K562 (cell line): ENCODE data around the gene CSRP2. TPM values are rescaled to one million over a fixed set of nuclear protein-coding genes. Genes with fewer than 3 reads are reported as not detected.

Source experiments
- ATAC-seq: fragments of 200-7000 bp; cut with Tn5 transposase; 3 replicates; pipeline ENCODE4 v1.9.1; 2020; ENCODE audit warnings: moderate library complexity
- BruUV-seq: library from RNA; stranded (reverse); fragments of 400-500 nt; replicated peaks from 2 replicates; lab custom pipeline; 2021; lab: Mats Ljungman, UMichigan
- CTCF ChIA-PET: fragments of 300-600 bp; formaldehyde crosslinking; extraction: SDS; loops from one replicate; lab custom pipeline; 2021; ENCODE audit warnings: low intra/inter-chr PET ratio; lab: Yijun Ruan, JAX
- POLR2A ChIA-PET: fragments of 300-600, 350-650 bp; sonication (Branson Sonifier 250); formaldehyde crosslinking; extraction: SDS; loops from one replicate; lab custom pipeline; 2021; ENCODE audit warnings: antibody characterized with exemption, inconsistent platforms; lab: Yijun Ruan, JAX
- DNase-seq, 4 experiments: peaks; one replicate each; pipeline versions ENCODE4 v3.0.0 to v3.0.0-alpha.2; 2011 to 2018; ENCODE audit warnings: low spot score in 3 of 4, mixed read lengths in 3 of 4; ENCODE audit errors: extremely low read depth in 1 of 4
- FAIRE-seq: peaks from 2 replicates; lab custom pipeline; 2011; peaks lifted over from hg19 to GRCh38; lab: Jason Lieb, UNC
- H2AFZ ChIP-seq: 2 replicates; pipeline ENCODE4 v1.6.0; 2011; ENCODE audit warnings: low read depth, low read length, control low read depth, inconsistent platforms
- H3K27ac ChIP-seq: fragments of 200-600 bp; 3 replicates; pipeline ENCODE4 v1.8.0; 2011; ENCODE audit warnings: low read depth, mild to moderate bottlenecking, control low read depth, inconsistent platforms, low read length, moderate library complexity, mixed read lengths; ENCODE audit errors: extremely low read depth
- H3K27me3 ChIP-seq, 2 experiments: fragments of 300-600 bp in 1 of 2; 2 replicates in 1 of 2; 3 replicates in 1 of 2; pipeline versions ENCODE4 v1.6.0 to v1.8.0; 2011; ENCODE audit warnings: inconsistent platforms in 2 of 2, low read length in 2 of 2, mild to moderate bottlenecking in 1 of 2, mixed read lengths in 1 of 2, moderate library complexity in 1 of 2; ENCODE audit not compliant: control insufficient read depth in 2 of 2, insufficient read depth in 2 of 2
- H3K36me3 ChIP-seq: fragments of 300-600 bp; 3 replicates; pipeline ENCODE4 v1.8.0; 2011; ENCODE audit warnings: mild to moderate bottlenecking, low read length, inconsistent platforms; ENCODE audit not compliant: control insufficient read depth, insufficient read depth
- H3K4me1 ChIP-seq, 2 experiments: fragments of 200-600 bp in 1 of 2; replicated peaks in 1 of 2; 2 replicates in 1 of 2; 3 replicates in 1 of 2; pipeline versions ENCODE4 v1.5.1 to v1.8.0; 2011; ENCODE audit warnings: inconsistent platforms in 2 of 2, low read length in 2 of 2, mild to moderate bottlenecking in 1 of 2, mixed read lengths in 1 of 2, moderate library complexity in 1 of 2; ENCODE audit not compliant: control insufficient read depth in 2 of 2, insufficient read depth in 2 of 2
- H3K4me2 ChIP-seq: 2 replicates; pipeline ENCODE4 v1.6.1; 2011; ENCODE audit warnings: low read length, control low read depth, inconsistent platforms, mixed read lengths; ENCODE audit not compliant: insufficient read depth
- H3K4me3 ChIP-seq: fragments of 200-600 bp; sonication (generic), shearing (Covaris generic); 2 replicates; pipeline ENCODE4 v1.5.1; 2016; ENCODE audit warnings: control low read depth, inconsistent platforms
- H3K79me2 ChIP-seq: fragments of 200-600 bp; 3 replicates; pipeline ENCODE4 v1.8.0; 2011; ENCODE audit warnings: low read length, inconsistent platforms; ENCODE audit not compliant: control insufficient read depth, insufficient read depth
- H3K9ac ChIP-seq, 2 experiments: 2 replicates each; pipeline versions ENCODE4 v1.6.0 to v1.6.1; 2011; ENCODE audit warnings: low read depth in 2 of 2, low read length in 2 of 2, control low read depth in 1 of 2, inconsistent platforms in 1 of 2, mild to moderate bottlenecking in 1 of 2, mixed read lengths in 1 of 2; ENCODE audit not compliant: insufficient read depth in 1 of 2
- H3K9me1 ChIP-seq: one replicate; pipeline ENCODE4 v1.6.0; 2011; ENCODE audit warnings: inconsistent platforms, mild to moderate bottlenecking, low read length, moderate library complexity; ENCODE audit not compliant: control insufficient read depth, insufficient read depth
- H3K9me3 ChIP-seq: replicated peaks from 2 replicates; pipeline ENCODE4 v1.5.1; 2011; ENCODE audit warnings: low read depth, low read length, inconsistent platforms; ENCODE audit not compliant: control insufficient read depth, insufficient read depth
- H4K20me1 ChIP-seq: replicated peaks from 2 replicates; pipeline ENCODE4 v1.6.1; 2011; ENCODE audit warnings: low read length, inconsistent platforms, mixed read lengths; ENCODE audit not compliant: control insufficient read depth, insufficient read depth
- ZBTB17 ChIP-seq: fragments of 450-650 bp; formaldehyde crosslinking; IDR thresholded peaks from 2 replicates; pipeline ENCODE4 v1.4.0; 2020; ENCODE audit warnings: mild to moderate bottlenecking
- WGBS: fragments of 100-300 bp; shearing (Covaris generic); methylation state at CpG from one replicate; pipeline ENCODE4 v1.1.6; 2016; ENCODE audit warnings: low coverage, mixed read lengths; ENCODE audit not compliant: insufficient coverage; ENCODE audit errors: missing lambda C conversion rate; 5-methylcytosine and 5-hydroxymethylcytosine counted together
- in situ Hi-C: fragments of 300-500 bp; cut with MboI; formaldehyde crosslinking; loops from 4 replicates; pipeline ENCODE4 v1.15.0; 2018; ENCODE audit warnings: inconsistent platforms, mixed read lengths
- intact Hi-C: fragments of 100-400 bp; cut with micrococcal nuclease; formaldehyde crosslinking; loops from 2 replicates; pipeline ENCODE4 v1.14.2; 2022
- polyA plus RNA-seq, 8 experiments: library from polyadenylated mRNA; depleted of rRNA in 4 of 8; stranded (reverse) in 5 of 8; unstranded in 3 of 8; fragments of >200 nt; fragmentation: Nextera tagmentation in 2 of 8; fragmentation: Illumina TruSeq in 1 of 8; extraction: Ambion mirVana in 2 of 8; extraction: Trizol in 1 of 8; gene quantifications; 2 replicates each; pipeline versions ENCODE4 v1.2.1 to v1.2.3, GENCODE V29; 2011 to 2014; ENCODE audit warnings: inconsistent platforms in 1 of 8, missing spikeins in 1 of 8
- total RNA-seq, 7 experiments: library from RNA; depleted of rRNA in 6 of 7; stranded (reverse); fragments of >200 nt in 6 of 7; fragmentation: Illumina TruSeq in 2 of 7; extraction: Trizol in 2 of 7; gene quantifications; 2 replicates each; pipeline versions ENCODE4 v1.2.1 to v1.2.3, GENCODE V29; 2011 to 2021; ENCODE audit warnings: low replicate concordance in 1 of 7
- TF ChIP-seq, protein P1 (sequence below), 3 experiments: IDR thresholded peaks in 2 of 3; conservative IDR thresholded peaks in 1 of 3; 2 replicates each; pipeline ENCODE4 v1.5.1; 2011 to 2012; ENCODE audit warnings: low read length in 3 of 3, mild to moderate bottlenecking in 3 of 3, control low read depth in 2 of 3, improper control_type of control experiment in 1 of 3, inconsistent platforms in 1 of 3, low read depth in 1 of 3, mixed read lengths in 1 of 3, moderate library complexity in 1 of 3; ENCODE audit not compliant: insufficient read depth in 2 of 3
- TF ChIP-seq, protein P2 (sequence below): fragments of 250-450 bp; sonication (Bioruptor Pico); IDR thresholded peaks from 2 replicates; pipeline ENCODE4 v1.4.0; 2020
- TF ChIP-seq, protein P3 (sequence below): sonication (generic); formaldehyde crosslinking; IDR thresholded peaks from 2 replicates; pipeline ENCODE4 v1.8.1; 2023; ENCODE audit warnings: mild to moderate bottlenecking, missing genetic modification reagents

Gene CSRP2
- total and polyA plus RNA-seq, 9 of the 15 experiments (the other 6 are each of a cell fraction or from before 2014, with no cell fraction given) = 0.32 to 6.2 (median 2.3) TPM

DNA sequence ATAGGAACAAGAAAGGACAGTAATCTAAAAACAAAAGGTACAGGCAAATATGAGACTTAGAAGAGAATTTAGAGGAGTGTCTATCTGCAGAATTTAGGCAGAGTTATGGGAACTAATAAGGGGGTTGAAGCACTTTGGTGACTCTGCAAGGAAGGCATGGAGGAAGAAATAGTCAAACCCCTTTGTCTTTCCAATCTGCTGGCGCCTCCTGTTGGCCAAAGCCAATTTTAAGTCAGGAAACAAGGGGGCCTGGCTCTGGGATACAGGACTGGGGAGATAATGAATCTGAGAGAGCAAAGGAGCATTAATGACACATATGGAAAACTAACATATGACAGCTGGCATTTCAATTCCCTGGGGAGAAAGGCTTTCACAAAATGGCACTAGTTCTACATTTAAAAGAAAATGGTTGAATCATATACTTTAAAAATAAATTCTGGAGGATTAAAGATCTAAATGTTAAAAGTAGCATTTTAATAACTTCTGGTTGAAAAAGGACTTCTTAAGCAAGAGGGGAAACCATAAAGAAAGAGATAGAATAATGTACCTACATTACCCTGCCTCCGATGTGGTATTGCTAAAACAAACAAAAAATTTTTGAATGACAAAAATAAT, 48.5 kb upstream of the CSRP2 start (continued):
- TF ChIP-seq, protein P1, sequence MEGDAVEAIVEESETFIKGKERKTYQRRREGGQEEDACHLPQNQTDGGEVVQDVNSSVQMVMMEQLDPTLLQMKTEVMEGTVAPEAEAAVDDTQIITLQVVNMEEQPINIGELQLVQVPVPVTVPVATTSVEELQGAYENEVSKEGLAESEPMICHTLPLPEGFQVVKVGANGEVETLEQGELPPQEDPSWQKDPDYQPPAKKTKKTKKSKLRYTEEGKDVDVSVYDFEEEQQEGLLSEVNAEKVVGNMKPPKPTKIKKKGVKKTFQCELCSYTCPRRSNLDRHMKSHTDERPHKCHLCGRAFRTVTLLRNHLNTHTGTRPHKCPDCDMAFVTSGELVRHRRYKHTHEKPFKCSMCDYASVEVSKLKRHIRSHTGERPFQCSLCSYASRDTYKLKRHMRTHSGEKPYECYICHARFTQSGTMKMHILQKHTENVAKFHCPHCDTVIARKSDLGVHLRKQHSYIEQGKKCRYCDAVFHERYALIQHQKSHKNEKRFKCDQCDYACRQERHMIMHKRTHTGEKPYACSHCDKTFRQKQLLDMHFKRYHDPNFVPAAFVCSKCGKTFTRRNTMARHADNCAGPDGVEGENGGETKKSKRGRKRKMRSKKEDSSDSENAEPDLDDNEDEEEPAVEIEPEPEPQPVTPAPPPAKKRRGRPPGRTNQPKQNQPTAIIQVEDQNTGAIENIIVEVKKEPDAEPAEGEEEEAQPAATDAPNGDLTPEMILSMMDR (IDR thresholded peaks at IDR 0.05 in 2 of 3, conservative IDR thresholded peaks at IDR 0.05 in 1 of 3; ENCODE audit: insufficient read depth in 2 of 3, low read depth in 1 of 3, low read length in 3 of 3) = peak; percentile 52 to 74 (median 65)
- TF ChIP-seq ZBTB17 (CRISPR knock-in tag) = no peak

DNA sequence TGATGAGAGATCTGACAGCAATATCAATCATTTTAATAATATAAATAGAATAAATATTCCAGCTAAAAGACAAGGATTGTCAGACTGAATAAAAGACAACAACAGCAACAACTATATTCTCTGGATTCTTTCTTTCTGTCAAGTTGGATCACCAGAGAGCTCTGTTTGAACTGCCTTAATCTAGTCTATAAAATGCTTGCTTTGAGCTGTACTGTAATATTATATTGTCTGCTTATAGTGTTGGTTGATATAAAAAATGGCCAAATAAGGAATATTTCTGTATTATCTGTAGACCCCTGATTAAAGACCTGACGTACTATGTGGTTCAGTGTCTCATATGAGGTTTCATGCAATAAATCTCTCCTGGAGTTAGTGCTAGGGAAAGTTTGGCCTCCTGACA, 46.3 kb upstream of the CSRP2 start:
- H3K4me1 ChIP-seq = no peaks in the 10 kb centered on the region
- 5% methylated on average over 1 of the region's 1 CpG for WGBS
- intact Hi-C loops = loop anchor here (5.0 kb wide), 1 partner anchor 238 kb away; no protein-coding TSS in a partner anchor

More for the DNA sequence above, 46.3 kb upstream of the CSRP2 start:
- Histone ChIP-seq H3K36me3 (no peaks in the 10 kb centered on the region), H3K27ac (no peak overlapping the region), H3K9me3 (no peaks in the 10 kb centered on the region), H3K79me2 (no peaks in the 10 kb centered on the region), H3K27me3 (peaks cover 8% of the 10 kb centered on the region in 2 experiments; a peak in 3 of 5 replicates), H3K9me1 (no peaks in the 10 kb centered on the region), H2AFZ (no peak overlapping the region), H4K20me1 (no peaks in the 10 kb centered on the region), H3K4me2 (no peak overlapping the region), H3K9ac (no peak overlapping the region), H3K4me3 (no peak overlapping the region)
- no peak for FAIRE-seq
- no peak for DNase-seq
- ATAC-seq = no peak
- ChIA-PET CTCF (interaction anchor here (0.8 kb wide), 1 partner anchor 51 kb away, joined by 3 read pairs; no protein-coding TSS in a partner anchor), POLR2A (no interaction called here)
- in situ Hi-C loops = no loop called here
- TF ChIP-seq, protein P2, sequence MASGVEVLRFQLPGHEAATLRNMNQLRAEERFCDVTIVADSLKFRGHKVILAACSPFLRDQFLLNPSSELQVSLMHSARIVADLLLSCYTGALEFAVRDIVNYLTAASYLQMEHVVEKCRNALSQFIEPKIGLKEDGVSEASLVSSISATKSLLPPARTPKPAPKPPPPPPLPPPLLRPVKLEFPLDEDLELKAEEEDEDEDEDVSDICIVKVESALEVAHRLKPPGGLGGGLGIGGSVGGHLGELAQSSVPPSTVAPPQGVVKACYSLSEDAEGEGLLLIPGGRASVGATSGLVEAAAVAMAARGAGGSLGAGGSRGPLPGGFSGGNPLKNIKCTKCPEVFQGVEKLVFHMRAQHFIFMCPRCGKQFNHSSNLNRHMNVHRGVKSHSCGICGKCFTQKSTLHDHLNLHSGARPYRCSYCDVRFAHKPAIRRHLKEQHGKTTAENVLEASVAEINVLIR (CRISPR knock-in tag) = no peak
- TF ChIP-seq, protein P3, sequence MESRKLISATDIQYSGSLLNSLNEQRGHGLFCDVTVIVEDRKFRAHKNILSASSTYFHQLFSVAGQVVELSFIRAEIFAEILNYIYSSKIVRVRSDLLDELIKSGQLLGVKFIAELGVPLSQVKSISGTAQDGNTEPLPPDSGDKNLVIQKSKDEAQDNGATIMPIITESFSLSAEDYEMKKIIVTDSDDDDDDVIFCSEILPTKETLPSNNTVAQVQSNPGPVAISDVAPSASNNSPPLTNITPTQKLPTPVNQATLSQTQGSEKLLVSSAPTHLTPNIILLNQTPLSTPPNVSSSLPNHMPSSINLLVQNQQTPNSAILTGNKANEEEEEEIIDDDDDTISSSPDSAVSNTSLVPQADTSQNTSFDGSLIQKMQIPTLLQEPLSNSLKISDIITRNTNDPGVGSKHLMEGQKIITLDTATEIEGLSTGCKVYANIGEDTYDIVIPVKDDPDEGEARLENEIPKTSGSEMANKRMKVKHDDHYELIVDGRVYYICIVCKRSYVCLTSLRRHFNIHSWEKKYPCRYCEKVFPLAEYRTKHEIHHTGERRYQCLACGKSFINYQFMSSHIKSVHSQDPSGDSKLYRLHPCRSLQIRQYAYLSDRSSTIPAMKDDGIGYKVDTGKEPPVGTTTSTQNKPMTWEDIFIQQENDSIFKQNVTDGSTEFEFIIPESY (CRISPR knock-in tag) = no peak
- BruUV-seq = no TSS peak
